ENCODE data around the gene PLCL2. TPM values are rescaled to one million over a fixed set of nuclear protein-coding genes. Genes with fewer than 3 reads are reported as not detected.

Gene PLCL2
- 1 to 10 TPM; 4.7 to 4.8 TPM for total RNA-seq

GRCh38 chr3:16884748-16885592 lies at the start of gene PLCL2:
TSS of gene PLCL2 (plus strand) at chr3:16884955. CDS start at chr3:16885040, 85 bp downstream.

